K562 (cell line): ENCODE data around the gene LRRC7. TPM values are rescaled to one million over a fixed set of nuclear protein-coding genes. Genes with fewer than 3 reads are reported as not detected.

Source experiments
- CEBPG ChIP-seq, 3 experiments: fragments of 200-800 bp in 1 of 3; sonication (Bioruptor generic) in 1 of 3; sonication (generic) in 1 of 3; formaldehyde crosslinking in 1 of 3; IDR thresholded peaks in 2 of 3; conservative IDR thresholded peaks in 1 of 3; 2 replicates each; pipeline versions ENCODE4 v1.6.1 to v1.8.0; 2016 to 2022; ENCODE audit warnings: missing compliant biosample characterization in 2 of 3, missing genetic modification characterization in 2 of 3, mild to moderate bottlenecking in 1 of 3, missing genetic modification reagents in 1 of 3
- CHCHD3 ChIP-seq: fragments of 250-450 bp; sonication (Bioruptor Pico); IDR thresholded peaks from 2 replicates; pipeline ENCODE4 v2.1.2; 2022; ENCODE audit warnings: mild to moderate bottlenecking
- CLOCK ChIP-seq: fragments of 250-450 bp; sonication (Bioruptor Pico); IDR thresholded peaks from 2 replicates; pipeline ENCODE4 v1.4.0; 2020; ENCODE audit warnings: mild to moderate bottlenecking, moderate library complexity, borderline replicate concordance
- ERF ChIP-seq: fragments of 450-650 bp; formaldehyde crosslinking; IDR thresholded peaks from 2 replicates; pipeline ENCODE4 v1.4.0; 2020; ENCODE audit warnings: mild to moderate bottlenecking, mixed read lengths
- GABPB1 ChIP-seq: sonication (generic); formaldehyde crosslinking; IDR thresholded peaks from 2 replicates; pipeline ENCODE4 v1.8.0; 2022; ENCODE audit warnings: mild to moderate bottlenecking, missing genetic modification reagents
- HCFC1 ChIP-seq: IDR thresholded peaks from 2 replicates; pipeline ENCODE4 v1.6.1; 2012; ENCODE audit warnings: low read depth, low read length, improper control_type of control experiment
- ILF3 ChIP-seq: fragments of 450-650 bp; IDR thresholded peaks from 2 replicates; pipeline ENCODE4 v1.6.1; 2018; ENCODE audit warnings: antibody characterized with exemption, mild to moderate bottlenecking, moderate library complexity, borderline replicate concordance
- NONO ChIP-seq, 2 experiments: fragments of 200-400 bp in 1 of 2; fragments of 450-650 bp in 1 of 2; formaldehyde crosslinking in 1 of 2; IDR thresholded peaks; 2 replicates each; pipeline ENCODE4 v1.6.1; 2017; ENCODE audit warnings: low read depth in 2 of 2, mild to moderate bottlenecking in 2 of 2, moderate library complexity in 2 of 2, low read length in 1 of 2
- POLR2A ChIP-seq: fragments of 450-650 bp; conservative IDR thresholded peaks from 2 replicates; pipeline ENCODE4 v1.6.1; 2016
- RHOXF2B ChIP-seq: fragments of 250-450 bp; sonication (Bioruptor Pico); conservative IDR thresholded peaks from 2 replicates; pipeline ENCODE4 v1.5.1; 2021
- SMAD2 ChIP-seq: fragments of 150-350 bp; IDR thresholded peaks from 2 replicates; pipeline ENCODE4 v1.6.1; 2014; ENCODE audit warnings: low read depth, mild to moderate bottlenecking, low read length
- SRSF1 ChIP-seq: fragments of 200-400 bp; formaldehyde crosslinking; IDR thresholded peaks from 2 replicates; pipeline ENCODE4 v1.6.1; 2017; ENCODE audit warnings: mild to moderate bottlenecking, low read depth, low read length, moderate library complexity
- SRSF3 ChIP-seq: fragments of 200-400 bp; formaldehyde crosslinking; IDR thresholded peaks from 2 replicates; pipeline ENCODE4 v1.6.1; 2016; ENCODE audit warnings: mild to moderate bottlenecking, low read length, moderate library complexity; ENCODE audit not compliant: insufficient read depth
- THRAP3 ChIP-seq: fragments of 450-650 bp; IDR thresholded peaks from 2 replicates; pipeline ENCODE4 v1.6.1; 2016; ENCODE audit warnings: mild to moderate bottlenecking, inconsistent platforms, borderline replicate concordance
- polyA plus RNA-seq, 8 experiments: library from polyadenylated mRNA; depleted of rRNA in 4 of 8; stranded (reverse) in 5 of 8; unstranded in 3 of 8; fragments of >200 nt; fragmentation: Nextera tagmentation in 2 of 8; fragmentation: Illumina TruSeq in 1 of 8; extraction: Ambion mirVana in 2 of 8; extraction: Trizol in 1 of 8; gene quantifications; 2 replicates each; pipeline versions ENCODE4 v1.2.1 to v1.2.3, GENCODE V29; 2011 to 2014; ENCODE audit warnings: inconsistent platforms in 1 of 8, missing spikeins in 1 of 8
- total RNA-seq, 7 experiments: library from RNA; depleted of rRNA in 6 of 7; stranded (reverse); fragments of >200 nt in 6 of 7; fragmentation: Illumina TruSeq in 2 of 7; extraction: Trizol in 2 of 7; gene quantifications; 2 replicates each; pipeline versions ENCODE4 v1.2.1 to v1.2.3, GENCODE V29; 2011 to 2021; ENCODE audit warnings: low replicate concordance in 1 of 7
- TF ChIP-seq, protein P1 (sequence below): fragments of 450-650 bp; IDR thresholded peaks from 2 replicates; pipeline ENCODE4 v1.6.1; 2017; ENCODE audit warnings: antibody characterized with exemption

Gene LRRC7
- total and polyA plus RNA-seq, 9 of the 15 experiments (the other 6 are each of a cell fraction or from before 2014, with no cell fraction given): 0.09 to 0.94 (median 0.49) TPM

DNA sequence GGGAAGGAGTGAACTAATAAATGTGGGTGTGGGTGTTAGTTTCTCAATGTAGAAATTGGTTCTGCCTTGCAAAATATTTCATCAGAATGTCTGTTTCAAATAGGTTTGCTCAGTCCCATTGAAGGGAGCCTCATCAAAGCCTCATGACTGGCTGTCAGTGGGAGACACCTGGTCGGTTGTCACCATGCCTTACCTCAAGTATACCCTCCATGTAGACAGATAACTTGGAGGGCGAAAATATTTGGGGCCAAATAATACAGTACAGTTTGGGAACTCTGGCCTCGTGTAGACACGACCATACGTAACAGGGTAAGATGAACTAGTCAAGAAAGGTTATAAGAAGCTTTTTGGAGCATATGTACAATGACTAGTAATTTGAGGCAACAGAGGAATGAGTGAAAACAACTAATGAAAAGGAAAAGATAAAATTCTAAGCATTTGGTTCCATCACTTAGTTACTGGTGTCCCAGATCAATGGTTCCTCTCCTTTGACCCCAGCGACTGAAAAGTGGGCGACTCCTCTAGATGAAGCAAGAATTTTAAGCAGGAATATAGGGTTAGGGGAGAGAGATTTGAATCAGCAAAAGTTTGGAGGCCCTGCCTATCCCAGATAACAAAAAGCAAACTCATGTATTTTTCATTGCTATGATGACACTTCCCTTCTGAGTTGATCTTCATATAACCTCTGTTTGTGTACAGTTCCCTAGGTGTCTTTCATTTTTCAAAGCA is 473.8 kb downstream of the LRRC7 start (continued):
- peak; percentile 84 for TF ChIP-seq CEBPG (CRISPR knock-in tag; IDR thresholded peaks at IDR 0.05)
- TF ChIP-seq CEBPG (tag; conservative IDR thresholded peaks at IDR 0.05 in 1 of 2, IDR thresholded peaks at IDR 0.05 in 1 of 2): peak; percentile 56 to 92
- no peak; the same call in 1 of the 2 replicates for TF ChIP-seq RHOXF2B
- no peak for TF ChIP-seq SRSF1
- no peak for TF ChIP-seq SMAD2
- TF ChIP-seq GABPB1 (CRISPR knock-in tag): no peak
- no peak for TF ChIP-seq THRAP3
- TF ChIP-seq, protein P1, sequence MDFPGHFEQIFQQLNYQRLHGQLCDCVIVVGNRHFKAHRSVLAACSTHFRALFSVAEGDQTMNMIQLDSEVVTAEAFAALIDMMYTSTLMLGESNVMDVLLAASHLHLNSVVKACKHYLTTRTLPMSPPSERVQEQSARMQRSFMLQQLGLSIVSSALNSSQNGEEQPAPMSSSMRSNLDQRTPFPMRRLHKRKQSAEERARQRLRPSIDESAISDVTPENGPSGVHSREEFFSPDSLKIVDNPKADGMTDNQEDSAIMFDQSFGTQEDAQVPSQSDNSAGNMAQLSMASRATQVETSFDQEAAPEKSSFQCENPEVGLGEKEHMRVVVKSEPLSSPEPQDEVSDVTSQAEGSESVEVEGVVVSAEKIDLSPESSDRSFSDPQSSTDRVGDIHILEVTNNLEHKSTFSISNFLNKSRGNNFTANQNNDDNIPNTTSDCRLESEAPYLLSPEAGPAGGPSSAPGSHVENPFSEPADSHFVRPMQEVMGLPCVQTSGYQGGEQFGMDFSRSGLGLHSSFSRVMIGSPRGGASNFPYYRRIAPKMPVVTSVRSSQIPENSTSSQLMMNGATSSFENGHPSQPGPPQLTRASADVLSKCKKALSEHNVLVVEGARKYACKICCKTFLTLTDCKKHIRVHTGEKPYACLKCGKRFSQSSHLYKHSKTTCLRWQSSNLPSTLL: no peak
- TF ChIP-seq NONO (IDR thresholded peaks at IDR 0.05; ENCODE audit: low read depth in 2 of 2, low read length in 1 of 2): no peak
- TF ChIP-seq HCFC1: no peak
- TF ChIP-seq CHCHD3 (CRISPR knock-in tag): no peak
- no peak for TF ChIP-seq POLR2A
- TF ChIP-seq ILF3: no peak
- TF ChIP-seq CLOCK (CRISPR knock-in tag): no peak
- TF ChIP-seq ERF (CRISPR knock-in tag): no peak
- TF ChIP-seq SRSF3: no peak
